Peyer's patch (tissue), 4 donors: ENCODE results near the gene SULF2. TPM values are rescaled to one million over a fixed set of nuclear protein-coding genes. Genes with fewer than 3 reads are reported as not detected.

Experiments used
- DNase-seq, 3 donors: peaks; one replicate each; pipeline ENCODE4 v3.0.0-alpha.2; 2017 to 2019
- H3K27ac ChIP-seq, 4 donors: fragments of 200-600 bp; sonication (generic); one replicate each; pipeline ENCODE4 v1.5.1; 2016 to 2019
- H3K27me3 ChIP-seq, 2 donors: fragments of 200-600 bp; sonication (generic); one replicate each; pipeline ENCODE4 v1.5.1; 2019
- H3K36me3 ChIP-seq, 3 donors: fragments of 200-600 bp; sonication (generic); one replicate each; pipeline ENCODE4 v1.5.1; 2016 to 2019
- H3K4me1 ChIP-seq, 4 donors: fragments of 200-600 bp; sonication (generic); one replicate each; pipeline ENCODE4 v1.5.1; 2016 to 2019
- H3K4me3 ChIP-seq, 4 donors: fragments of 200-600 bp; sonication (generic); 1 replicate in 3 of 4; 2 replicates in 1 of 4; pipeline ENCODE4 v1.5.1; 2016 to 2019; ENCODE audit warnings: mild to moderate bottlenecking in 1 of 4
- H3K9me3 ChIP-seq, 4 donors: fragments of 200-600 bp; sonication (generic); one replicate each; pipeline ENCODE4 v1.5.1; 2016 to 2019; ENCODE audit warnings: mild to moderate bottlenecking in 1 of 4
- POLR2A ChIP-seq, 2 donors: fragments of 450-650 bp; IDR thresholded peaks; one replicate each; pipeline ENCODE4 v1.5.1; 2017; ENCODE audit warnings: antibody characterized with exemption in 2 of 2, mild to moderate bottlenecking in 2 of 2, moderate library complexity in 2 of 2
- total RNA-seq, 4 donors: library from RNA; depleted of rRNA; stranded (reverse); fragments of >200 nt; gene quantifications; one replicate each; pipeline ENCODE4 v1.1.0, GENCODE V29; 2016
- TF ChIP-seq, protein P1 (sequence below), 6 experiments: fragments of 450-650 bp in 4 of 6; fragments of 200-600 bp in 2 of 6; sonication (generic) in 1 of 6; IDR thresholded peaks; one replicate each; pipeline ENCODE4 v1.5.1; 2017 to 2019; ENCODE audit warnings: antibody characterized with exemption in 6 of 6, mild to moderate bottlenecking in 3 of 6, moderate library complexity in 1 of 6

SULF2 gene
- total RNA-seq, 4 donors from 2014 or later: 32.4 to 168 (median 52.5) TPM

- no peak for TF ChIP-seq POLR2A (IDR thresholded peaks at IDR 0.05)
- TF ChIP-seq, protein P1, sequence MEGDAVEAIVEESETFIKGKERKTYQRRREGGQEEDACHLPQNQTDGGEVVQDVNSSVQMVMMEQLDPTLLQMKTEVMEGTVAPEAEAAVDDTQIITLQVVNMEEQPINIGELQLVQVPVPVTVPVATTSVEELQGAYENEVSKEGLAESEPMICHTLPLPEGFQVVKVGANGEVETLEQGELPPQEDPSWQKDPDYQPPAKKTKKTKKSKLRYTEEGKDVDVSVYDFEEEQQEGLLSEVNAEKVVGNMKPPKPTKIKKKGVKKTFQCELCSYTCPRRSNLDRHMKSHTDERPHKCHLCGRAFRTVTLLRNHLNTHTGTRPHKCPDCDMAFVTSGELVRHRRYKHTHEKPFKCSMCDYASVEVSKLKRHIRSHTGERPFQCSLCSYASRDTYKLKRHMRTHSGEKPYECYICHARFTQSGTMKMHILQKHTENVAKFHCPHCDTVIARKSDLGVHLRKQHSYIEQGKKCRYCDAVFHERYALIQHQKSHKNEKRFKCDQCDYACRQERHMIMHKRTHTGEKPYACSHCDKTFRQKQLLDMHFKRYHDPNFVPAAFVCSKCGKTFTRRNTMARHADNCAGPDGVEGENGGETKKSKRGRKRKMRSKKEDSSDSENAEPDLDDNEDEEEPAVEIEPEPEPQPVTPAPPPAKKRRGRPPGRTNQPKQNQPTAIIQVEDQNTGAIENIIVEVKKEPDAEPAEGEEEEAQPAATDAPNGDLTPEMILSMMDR (IDR thresholded peaks at IDR 0.05): no peak
- Histone ChIP-seq H3K27me3 (no peaks in the 10 kb centered on the region), H3K4me1 (no peaks in the 10 kb centered on the region), H3K36me3 (no peaks in the 10 kb centered on the region), H3K27ac (no peak overlapping the region), H3K9me3 (no peaks in the 10 kb centered on the region), H3K4me3 (no peak overlapping the region)
- DNase-seq: no peak
Measured at GRCh38 chr20:47801759-47802158, 16.5 kb upstream of the SULF2 start.

DNA sequence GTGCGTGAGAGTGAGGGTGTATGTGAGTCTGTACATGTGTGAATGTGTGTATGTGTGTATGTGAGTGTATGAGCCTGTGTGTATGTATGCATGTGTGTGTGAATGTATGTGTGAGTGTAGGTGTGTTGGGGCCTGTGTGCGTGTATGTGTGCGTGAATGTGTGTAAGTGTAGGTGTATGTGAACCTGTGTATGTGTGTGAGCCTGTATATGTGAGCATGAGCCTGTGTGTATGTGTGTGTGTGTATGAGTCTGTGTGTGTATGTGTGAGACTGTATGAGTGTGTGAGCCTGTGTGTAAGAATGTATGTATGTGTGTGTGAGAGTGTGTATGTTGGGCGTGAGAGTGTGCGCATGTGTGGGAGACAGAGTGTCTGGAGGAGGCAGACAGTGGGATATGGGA lies 15.8 kb upstream of the SULF2 start:
- H3K27ac ChIP-seq: no peak overlapping the region
- H3K36me3 ChIP-seq: no peaks in the 10 kb centered on the region
- H3K4me1 ChIP-seq: no peaks in the 10 kb centered on the region
- H3K4me3 ChIP-seq: no peak overlapping the region
- no peak for DNase-seq
- TF ChIP-seq, protein P1 (IDR thresholded peaks at IDR 0.05): no peak
- TF ChIP-seq POLR2A (IDR thresholded peaks at IDR 0.05): no peak
- H3K27me3 ChIP-seq: no peaks in the 10 kb centered on the region
- H3K9me3 ChIP-seq: no peaks in the 10 kb centered on the region

- H3K27me3 ChIP-seq: no peaks in the 10 kb centered on the region
- H3K36me3 ChIP-seq: no peaks in the 10 kb centered on the region
- H3K27ac ChIP-seq: no peak overlapping the region
- DNase-seq: no peak
- no peaks in the 10 kb centered on the region for H3K9me3 ChIP-seq
- H3K4me1 ChIP-seq: no peaks in the 10 kb centered on the region
- H3K4me3 ChIP-seq: no peak overlapping the region
- TF ChIP-seq, protein P1 (IDR thresholded peaks at IDR 0.05): no peak
- no peak for TF ChIP-seq POLR2A (IDR thresholded peaks at IDR 0.05)
Measured at GRCh38 chr20:47800623-47801022, 15.3 kb upstream of the SULF2 start.

- no peak for DNase-seq
- no peak for TF ChIP-seq POLR2A (IDR thresholded peaks at IDR 0.05)
- TF ChIP-seq, protein P1 (IDR thresholded peaks at IDR 0.05): no peak
- Histone ChIP-seq H3K4me1 (no peaks in the 10 kb centered on the region), H3K4me3 (no peak overlapping the region), H3K9me3 (no peaks in the 10 kb centered on the region), H3K27me3 (no peaks in the 10 kb centered on the region), H3K36me3 (no peaks in the 10 kb centered on the region), H3K27ac (no peak overlapping the region)
Measured at GRCh38 chr20:47799116-47799715, 13.9 kb upstream of the SULF2 start.

DNA sequence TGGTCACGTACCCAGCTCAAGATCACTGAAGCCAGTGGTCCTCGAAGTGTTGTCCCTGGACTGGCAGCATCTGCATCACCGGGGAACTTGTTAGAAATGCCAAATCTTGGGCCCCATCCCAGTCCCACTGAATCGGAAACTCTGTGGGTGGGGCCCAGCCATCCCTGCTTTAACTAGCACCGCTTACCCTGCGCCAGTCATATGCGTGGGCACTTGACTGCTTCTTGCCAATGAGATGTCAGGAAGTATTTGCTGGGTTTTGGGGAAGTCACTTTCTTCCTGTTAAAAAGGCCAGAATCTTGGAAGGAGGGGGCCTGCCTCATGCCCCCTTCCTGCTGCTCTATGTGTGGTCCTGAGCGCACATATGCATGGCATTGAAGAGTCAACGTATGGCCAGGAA lies 11.7 kb upstream of the SULF2 start:
- TF ChIP-seq POLR2A (IDR thresholded peaks at IDR 0.05): no peak
- TF ChIP-seq, protein P1 (IDR thresholded peaks at IDR 0.05): no peak
- Histone ChIP-seq H3K4me1 (no peaks in the 10 kb centered on the region), H3K9me3 (no peaks in the 10 kb centered on the region), H3K27ac (no peak overlapping the region), H3K27me3 (no peaks in the 10 kb centered on the region), H3K4me3 (no peak overlapping the region), H3K36me3 (no peaks in the 10 kb centered on the region)
- DNase-seq: no peak
